HG02623 (cell line): ENCODE data around the gene PRDM12.

Experiments
- ATAC-seq: cut with Tn5 transposase; IDR thresholded peaks from one replicate; pipeline ENCODE4 v1.9.1; 2021; ENCODE audit warnings: moderate library complexity; ENCODE audit not compliant: unreplicated experiment

The PRDM12 gene

DNA sequence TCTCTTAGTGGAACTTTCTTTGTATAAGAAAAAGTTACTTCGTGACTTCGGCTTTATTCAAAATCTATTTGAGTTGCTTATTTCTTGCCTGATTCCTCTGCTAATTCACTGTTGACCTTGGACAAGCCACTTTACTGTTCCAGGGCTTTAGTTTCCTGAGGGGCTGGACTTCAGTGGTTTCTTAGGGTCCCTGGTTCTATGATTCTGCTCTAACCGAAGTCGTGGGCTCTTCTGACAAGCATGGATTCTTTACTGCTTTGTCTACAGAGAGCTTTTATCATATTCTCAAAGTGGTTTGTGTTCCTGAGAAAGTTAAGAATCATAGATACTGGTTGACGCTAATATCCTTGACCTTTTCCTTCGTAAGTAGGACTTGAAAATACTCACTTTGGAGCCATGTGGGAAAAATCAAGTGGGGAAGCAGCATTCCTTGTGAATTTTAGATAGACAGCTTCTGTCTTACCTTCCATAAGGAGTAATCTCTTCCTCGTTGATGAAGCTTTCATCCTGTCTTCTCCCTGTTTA, 50.3 kb downstream of the PRDM12 start:
- no peak for ATAC-seq

DNA sequence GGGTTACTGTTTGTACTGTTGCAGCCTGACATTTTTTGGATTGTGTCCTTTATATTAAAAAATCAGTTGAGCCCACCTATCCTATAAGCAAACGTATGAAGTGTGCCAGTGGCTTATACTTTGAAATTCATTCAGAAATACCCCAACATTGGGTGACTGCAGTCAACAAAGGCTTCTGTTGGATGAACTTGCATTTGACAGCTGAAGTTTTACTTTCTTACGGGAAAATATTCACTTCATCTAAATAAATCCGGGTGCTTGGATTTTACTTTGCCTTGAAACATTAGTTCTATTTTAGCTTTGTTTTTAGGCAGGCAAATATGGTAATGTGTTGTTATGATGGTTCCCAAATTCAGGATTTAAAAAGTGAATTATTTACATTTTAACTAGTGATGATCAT, 50.9 kb downstream of the PRDM12 start:
- ATAC-seq: no peak

DNA sequence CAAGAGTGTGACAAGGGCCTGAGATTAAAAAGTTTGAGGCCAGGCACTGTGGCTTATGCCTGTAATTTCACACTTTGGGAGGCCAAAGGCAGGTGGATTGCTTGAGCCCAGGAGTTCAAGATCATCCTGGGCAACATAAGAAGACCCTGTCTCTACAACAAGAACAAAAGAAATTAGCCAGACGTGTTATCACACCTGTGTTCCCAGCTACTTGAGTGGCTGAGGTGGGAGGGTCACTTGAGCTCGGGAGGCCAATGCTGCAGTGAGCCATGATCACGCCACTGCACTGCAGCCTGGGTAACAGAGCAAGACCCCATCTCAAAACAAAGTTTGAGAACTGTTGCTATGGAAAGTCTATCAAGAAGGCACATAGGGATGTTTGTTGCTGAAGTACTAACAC, 54.2 kb downstream of the PRDM12 start:
- no peak for ATAC-seq

DNA sequence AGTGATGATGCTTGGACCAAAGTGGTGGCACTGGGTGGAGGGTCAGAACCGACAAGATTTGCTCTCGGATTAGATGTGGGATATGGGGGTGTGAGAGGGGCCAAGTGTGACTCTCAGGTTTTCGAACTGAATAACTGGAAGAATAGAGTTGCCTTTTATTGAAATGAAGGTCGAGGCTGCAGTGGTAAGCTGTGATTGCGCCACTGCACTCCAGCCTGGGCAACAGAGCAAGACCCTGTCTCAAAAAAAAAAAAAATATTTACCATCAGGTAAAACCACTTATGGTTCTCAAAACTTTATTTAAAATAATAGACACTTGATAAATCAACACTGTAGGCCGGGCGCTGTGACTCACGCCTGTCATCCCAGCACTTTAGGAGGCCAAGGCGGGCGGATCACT, 56.4 kb downstream of the PRDM12 start:
- no peak for ATAC-seq

DNA sequence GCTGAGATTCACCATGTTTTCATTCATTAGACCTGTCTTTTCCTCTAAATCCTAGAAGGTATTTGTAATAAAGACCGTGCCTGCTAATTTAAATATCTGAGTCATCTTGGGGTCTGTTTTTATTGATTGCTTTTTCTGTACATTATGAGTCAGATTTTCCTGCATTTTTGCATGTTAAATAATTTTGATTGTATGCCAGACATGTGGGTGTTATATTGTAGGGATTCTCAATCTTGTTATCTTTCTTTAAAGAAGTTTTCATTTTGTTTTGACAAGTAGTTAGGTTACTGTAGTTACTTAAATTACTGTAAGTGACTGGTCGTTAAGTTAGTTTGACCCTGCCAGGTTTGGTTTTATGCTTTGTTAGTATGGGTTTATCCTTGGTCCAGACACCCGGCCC, 64.3 kb downstream of the PRDM12 start:
- ATAC-seq: no peak

DNA sequence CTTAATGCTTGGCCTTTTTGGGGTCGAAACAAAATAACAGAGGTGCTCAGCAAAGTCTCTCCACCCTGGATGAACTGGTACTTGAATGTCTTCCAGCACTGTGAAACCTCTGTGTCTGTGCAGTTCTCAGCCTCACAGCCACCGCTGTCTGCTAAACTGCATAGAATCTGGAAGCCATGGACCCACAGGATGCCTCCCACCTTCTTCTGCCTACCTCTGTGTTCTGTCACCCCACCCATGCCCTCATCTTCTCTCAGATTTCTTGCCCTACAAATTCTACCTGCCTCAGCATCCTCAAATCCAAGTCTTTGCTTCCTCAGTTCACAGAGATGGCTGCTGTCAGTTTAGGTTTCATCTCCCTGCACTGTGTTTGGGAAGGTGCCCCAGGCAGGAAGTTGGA, 64.8 kb downstream of the PRDM12 start:
- no peak for ATAC-seq

DNA sequence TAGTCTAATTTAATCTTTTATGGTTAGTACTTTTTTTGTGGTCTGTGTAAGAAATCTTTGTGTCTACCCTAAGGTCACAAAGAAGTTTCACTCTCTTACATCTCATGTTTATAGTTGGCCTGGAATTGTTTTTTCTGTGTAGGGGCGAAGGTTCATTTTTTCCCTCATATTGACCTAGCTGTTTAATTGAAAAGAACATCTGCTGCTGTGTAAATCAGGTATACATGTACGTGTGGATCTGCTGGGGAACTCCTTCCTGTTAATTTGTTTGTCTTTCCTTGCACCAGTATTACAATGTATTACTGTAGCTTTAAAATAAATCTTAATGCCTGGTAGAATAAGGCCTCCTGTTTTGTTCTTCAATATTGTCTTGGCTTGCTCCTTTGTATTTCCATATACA, 67.0 kb downstream of the PRDM12 start:
- ATAC-seq: no peak

DNA sequence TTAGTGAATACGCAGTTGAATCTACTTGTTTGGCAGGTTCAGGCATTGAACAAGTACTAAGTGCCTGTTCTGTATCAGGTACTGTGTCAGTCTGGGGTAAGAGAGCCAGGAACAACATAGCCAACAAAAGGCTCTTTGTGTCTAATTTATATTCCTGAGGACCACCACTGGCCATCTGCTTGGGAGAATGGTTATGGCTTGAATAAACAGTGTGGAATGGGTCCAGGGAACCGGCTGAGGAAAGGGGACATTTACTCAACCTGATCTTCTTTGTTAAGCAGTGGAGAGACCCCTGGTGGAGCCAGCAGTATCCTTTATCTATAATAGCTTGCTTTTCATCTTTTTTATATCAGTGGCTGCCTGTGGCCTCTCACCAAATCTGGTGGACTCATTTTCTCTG, 67.7 kb downstream of the PRDM12 start:
- ATAC-seq: no peak
